ENCODE data around the gene GGT6.

DNA sequence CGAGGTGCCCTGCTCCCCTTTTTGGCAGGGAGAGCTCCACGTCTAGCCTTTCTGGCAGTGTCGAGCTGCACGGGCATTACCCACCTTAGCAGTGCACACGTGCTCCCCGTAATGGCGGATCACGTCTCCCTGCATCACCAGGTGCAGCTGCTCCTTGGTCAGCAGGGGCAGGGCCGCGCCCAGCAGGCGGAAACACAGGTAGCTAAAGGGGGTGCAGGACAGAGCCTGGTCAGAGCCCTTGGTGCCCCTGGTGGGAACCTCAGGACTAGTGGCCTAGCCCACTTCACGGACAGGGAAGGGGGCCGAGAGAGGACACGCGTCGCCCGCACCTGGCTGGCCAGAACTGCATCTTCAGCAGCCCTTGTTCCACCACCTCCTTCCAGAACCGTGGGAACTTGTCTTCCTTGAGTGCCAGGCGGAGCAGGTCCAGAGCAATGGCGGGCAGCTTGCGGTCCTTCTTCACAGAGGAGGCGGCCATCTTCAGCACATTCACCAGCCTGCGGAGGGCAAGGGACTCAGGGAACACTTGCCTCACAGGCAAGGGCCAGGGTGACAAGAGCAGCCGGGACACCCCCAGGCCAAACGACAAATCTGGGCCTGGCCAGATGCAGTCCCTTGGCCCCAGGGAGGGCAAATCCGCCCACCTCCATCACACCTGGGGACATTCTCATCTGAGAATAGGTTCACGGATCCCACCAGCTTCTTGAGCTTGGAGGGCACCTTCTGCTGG, 8.4 kb downstream of the GGT6 start:
- TF ChIP-seq CTCF (optimal IDR thresholded peaks at IDR 0.05 in 1 of 3, IDR thresholded peaks at IDR 0.05 in 1 of 3, conservative IDR thresholded peaks at IDR 0.05 in 1 of 3; ENCODE audit: extremely low read depth in 1 of 3, insufficient read depth in 2 of 3, low read length in 3 of 3) = no peak
- no peak for TF ChIP-seq EZH2 (IDR thresholded peaks at IDR 0.05; ENCODE audit: low read length)

Data from keratinocyte (primary cell).